Osteoblast (primary cell): Measurements from ENCODE around the gene SPA17. TPM values are rescaled to one million over a fixed set of nuclear protein-coding genes. Genes with fewer than 3 reads are reported as not detected.

Source experiments
- DNase-seq: peaks from one replicate; pipeline ENCODE4 v3.0.0; 2011; ENCODE audit warnings: low spot score, mixed read lengths; ENCODE audit not compliant: insufficient read length; ENCODE audit errors: missing footprints
- H2AFZ ChIP-seq: 2 replicates; pipeline ENCODE4 v1.6.0; 2011; ENCODE audit warnings: mild to moderate bottlenecking, low read length
- H3K27ac ChIP-seq: 2 replicates; pipeline ENCODE4 v1.5.1; 2011; ENCODE audit warnings: mild to moderate bottlenecking, low read depth, low read length, moderate library complexity
- H3K27me3 ChIP-seq: 2 replicates; pipeline ENCODE4 v1.6.0; 2012; ENCODE audit warnings: mild to moderate bottlenecking, control low read depth, inconsistent platforms, low read length, moderate library complexity; ENCODE audit not compliant: insufficient read depth
- H3K36me3 ChIP-seq: 2 replicates; pipeline ENCODE4 v1.5.1; 2011; ENCODE audit warnings: mild to moderate bottlenecking, low read length, control low read depth, moderate library complexity; ENCODE audit not compliant: insufficient read depth
- H3K4me1 ChIP-seq: 2 replicates; pipeline ENCODE4 v1.5.1; 2011; ENCODE audit warnings: mild to moderate bottlenecking, low read length, control low read depth, moderate library complexity; ENCODE audit not compliant: insufficient read depth
- H3K4me2 ChIP-seq: 2 replicates; pipeline ENCODE4 v1.6.0; 2011; ENCODE audit warnings: mild to moderate bottlenecking, low read length; ENCODE audit not compliant: insufficient read depth
- H3K4me3 ChIP-seq: fragments of 200-600 bp; sonication (generic); 3 replicates; pipeline ENCODE4 v1.5.1; 2012; ENCODE audit warnings: mild to moderate bottlenecking, low read length, inconsistent platforms; ENCODE audit not compliant: insufficient read depth
- H3K79me2 ChIP-seq: 2 replicates; pipeline ENCODE4 v1.6.0; 2012; ENCODE audit warnings: mild to moderate bottlenecking, low read length, control low read depth, inconsistent platforms; ENCODE audit not compliant: insufficient read depth
- H3K9me3 ChIP-seq: 2 replicates; pipeline ENCODE4 v1.5.1; 2011; ENCODE audit warnings: low read depth, low read length, control low read depth
- H4K20me1 ChIP-seq: 2 replicates; pipeline ENCODE4 v1.6.0; 2012; ENCODE audit warnings: mild to moderate bottlenecking, low read length, control low read depth; ENCODE audit not compliant: insufficient read depth
- CTCF ChIP-seq: IDR thresholded peaks from 2 replicates; pipeline ENCODE4 v1.5.1; 2011; ENCODE audit warnings: mild to moderate bottlenecking, low read depth, low read length, moderate library complexity; ENCODE audit errors: extremely low read depth
- total RNA-seq: library from RNA; depleted of rRNA; stranded (reverse); fragments of >200 nt; gene quantifications from 2 replicates; pipeline ENCODE4 v1.2.3, GENCODE V29; 2012

SPA17 gene
- total RNA-seq, 1 donor, result 8.0 TPM

GRCh38 chr11:124640666-124641065, 33.0 kb upstream of the SPA17 start:
- no peak overlapping the region for H3K4me3 ChIP-seq
- no peak overlapping the region for H3K4me2 ChIP-seq
- H3K4me1 ChIP-seq, result peaks cover 24% of the 10 kb centered on the region
- no peaks in the 10 kb centered on the region for H3K9me3 ChIP-seq
- no peaks in the 10 kb centered on the region for H3K79me2 ChIP-seq
- no peaks in the 10 kb centered on the region for H3K27me3 ChIP-seq
- no peak for DNase-seq
- H3K27ac ChIP-seq, result no peak overlapping the region
- no peak for TF ChIP-seq CTCF
- H2AFZ ChIP-seq, result no peak overlapping the region
- H3K36me3 ChIP-seq, result peaks cover 29% of the 10 kb centered on the region
- peaks cover 2% of the 10 kb centered on the region for H4K20me1 ChIP-seq

GRCh38 chr11:124642628-124643027, 31.1 kb upstream of the SPA17 start:
- H3K79me2 ChIP-seq, result no peaks in the 10 kb centered on the region
- DNase-seq, result peak; percentile 35
- peaks cover 11% of the 10 kb centered on the region for H3K36me3 ChIP-seq
- H3K27ac ChIP-seq, result peak overlapping the region; percentile 87
- H4K20me1 ChIP-seq, result peaks cover 2% of the 10 kb centered on the region
- H3K4me2 ChIP-seq, result no peak overlapping the region
- peaks cover 24% of the 10 kb centered on the region for H3K4me1 ChIP-seq
- no peak overlapping the region for H3K4me3 ChIP-seq
- TF ChIP-seq CTCF, result no peak
- H2AFZ ChIP-seq, result no peak overlapping the region
- H3K27me3 ChIP-seq, result no peaks in the 10 kb centered on the region
- H3K9me3 ChIP-seq, result no peaks in the 10 kb centered on the region

GRCh38 chr11:124643042-124643604, 30.6 kb upstream of the SPA17 start:
- Histone ChIP-seq H4K20me1 (peaks cover 2% of the 10 kb centered on the region), H3K4me1 (peaks cover 24% of the 10 kb centered on the region), H3K9me3 (no peaks in the 10 kb centered on the region), H2AFZ (no peak overlapping the region), H3K4me2 (peak overlapping the region; percentile 89), H3K27me3 (no peaks in the 10 kb centered on the region), H3K79me2 (no peaks in the 10 kb centered on the region), H3K27ac (peak overlapping the region; percentile 87), H3K36me3 (peaks cover 6% of the 10 kb centered on the region), H3K4me3 (no peak overlapping the region)
- no peak for TF ChIP-seq CTCF
- DNase-seq, result no peak

- peak; percentile 90 for DNase-seq
- Histone ChIP-seq H3K79me2 (no peaks in the 10 kb centered on the region), H3K4me3 (no peak overlapping the region), H4K20me1 (peaks cover 2% of the 10 kb centered on the region), H3K4me2 (peak overlapping the region; percentile 89), H3K27me3 (no peaks in the 10 kb centered on the region), H3K36me3 (no peaks in the 10 kb centered on the region), H3K27ac (peak overlapping the region; percentile 87), H3K9me3 (no peaks in the 10 kb centered on the region), H3K4me1 (peaks cover 24% of the 10 kb centered on the region), H2AFZ (no peak overlapping the region)
- TF ChIP-seq CTCF, result no peak
Observed at GRCh38 chr11:124643605-124644425, 29.9 kb upstream of the SPA17 start.
